OCI-LY1 (cell line): Measurements from ENCODE around the gene CTRL.

Source experiments
- H2AFZ ChIP-seq: fragments of 200-600 bp; sonication (generic), shearing (Covaris generic); 2 replicates; pipeline ENCODE4 v1.6.0; 2014; ENCODE audit warnings: antibody characterized with exemption, mild to moderate bottlenecking, low read length
- H3F3A ChIP-seq: fragments of 200-600 bp; sonication (generic), shearing (Covaris generic); 2 replicates; pipeline ENCODE4 v1.6.0; 2014; ENCODE audit warnings: mild to moderate bottlenecking, antibody characterized with exemption, low read length, moderate library complexity; ENCODE audit not compliant: insufficient read depth
- H3K27ac ChIP-seq: fragments of 200-600 bp; sonication (generic); 2 replicates; pipeline ENCODE4 v1.5.1; 2014; ENCODE audit warnings: low read length, mixed run types, mild to moderate bottlenecking, low read depth; ENCODE audit not compliant: poor library complexity, severe bottlenecking
- H3K27me3 ChIP-seq: fragments of 200-600 bp; sonication (generic); 2 replicates; pipeline ENCODE4 v1.6.0; 2014; ENCODE audit warnings: antibody characterized with exemption, mild to moderate bottlenecking, low read length, moderate library complexity; ENCODE audit not compliant: insufficient read depth
- H3K36me3 ChIP-seq: fragments of 200-600 bp; sonication (generic); 2 replicates; pipeline ENCODE4 v1.6.1; 2014; ENCODE audit warnings: mild to moderate bottlenecking, antibody characterized with exemption, low read length, moderate library complexity, mixed read lengths; ENCODE audit not compliant: insufficient read depth
- H3K4me1 ChIP-seq: fragments of 200-600 bp; sonication (generic); 2 replicates; pipeline ENCODE4 v1.5.1; 2014; ENCODE audit warnings: mild to moderate bottlenecking, low read length, moderate library complexity; ENCODE audit not compliant: insufficient read depth, severe bottlenecking
- H3K4me2 ChIP-seq: fragments of 200-600 bp; sonication (generic), shearing (Covaris generic); 2 replicates; pipeline ENCODE4 v1.6.1; 2014; ENCODE audit warnings: low read length
- H3K4me3 ChIP-seq: fragments of 200-600 bp; sonication (generic); 2 replicates; pipeline ENCODE4 v1.5.1; 2014; ENCODE audit warnings: low read length, low read depth, mild to moderate bottlenecking, mixed read lengths; ENCODE audit not compliant: poor library complexity, severe bottlenecking
- H3K79me2 ChIP-seq: fragments of 200-600 bp; shearing (Covaris generic); 2 replicates; pipeline ENCODE4 v1.6.1; 2016; ENCODE audit warnings: mixed run types, low read length, mixed read lengths; ENCODE audit not compliant: insufficient read depth
- H3K9ac ChIP-seq: fragments of 200-600 bp; sonication (generic), shearing (Covaris generic); 2 replicates; pipeline ENCODE4 v1.6.1; 2014; ENCODE audit warnings: mild to moderate bottlenecking, low read length, mixed read lengths
- H3K9me2 ChIP-seq: fragments of 200-600 bp; sonication (generic), shearing (Covaris generic); 2 replicates; pipeline ENCODE4 v1.6.1; 2014; ENCODE audit warnings: low read depth, mild to moderate bottlenecking, low read length, mixed read lengths
- H3K9me3 ChIP-seq: fragments of 200-600 bp; shearing (Covaris generic); 2 replicates; pipeline ENCODE4 v1.6.1; 2014; ENCODE audit warnings: low read length, mixed read lengths
- H4K20me1 ChIP-seq: fragments of 200-600 bp; sonication (generic), shearing (Covaris generic); 2 replicates; pipeline ENCODE4 v1.6.0; 2016; ENCODE audit warnings: mild to moderate bottlenecking, low read length; ENCODE audit not compliant: insufficient read depth
- CTCF ChIP-seq: fragments of 200-600 bp; sonication (generic), shearing (Covaris generic); IDR thresholded peaks from 2 replicates; pipeline ENCODE4 v1.5.1; 2017; ENCODE audit warnings: mild to moderate bottlenecking, antibody characterized with exemption, low read length, moderate library complexity, mixed read lengths
- EZH2 ChIP-seq: fragments of 200-600 bp; sonication (generic), shearing (Covaris generic); IDR thresholded peaks from 2 replicates; pipeline ENCODE4 v1.8.0; 2017; ENCODE audit warnings: borderline replicate concordance, mixed run types, mild to moderate bottlenecking, antibody characterized with exemption, low read length, moderate library complexity, mixed read lengths

The CTRL gene

DNA sequence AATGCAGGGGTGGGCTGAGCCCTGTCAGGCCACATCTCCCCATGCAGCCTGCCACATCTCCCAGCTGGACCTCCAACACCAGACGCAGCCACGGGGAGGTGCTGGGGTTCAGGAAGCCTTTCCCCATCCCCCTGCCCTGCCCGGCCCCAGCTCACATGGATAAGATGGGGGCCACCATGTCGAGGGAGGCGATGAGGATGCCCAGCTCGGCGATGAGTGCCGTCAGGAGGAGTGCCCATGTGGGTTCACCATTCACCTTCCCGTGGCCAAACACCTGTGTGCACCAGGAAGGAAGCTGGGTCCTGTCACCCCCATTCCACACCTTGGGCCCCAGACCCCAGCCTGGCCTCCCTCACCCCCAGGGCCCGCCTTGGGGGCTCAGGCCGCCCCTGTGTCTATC, 18.0 kb upstream of the CTRL start:
- Histone ChIP-seq H3K27me3 (no peaks in the 10 kb centered on the region), H3K4me1 (no peaks in the 10 kb centered on the region), H3K4me3 (no peak overlapping the region), H3F3A (no peaks in the 10 kb centered on the region), H4K20me1 (no peaks in the 10 kb centered on the region), H3K4me2 (no peak overlapping the region), H3K36me3 (peaks cover 23% of the 10 kb centered on the region; the same call in 1 of the 2 replicates), H3K79me2 (no peaks in the 10 kb centered on the region), H3K9me3 (no peaks in the 10 kb centered on the region), H3K9ac (no peak overlapping the region), H3K9me2 (no peaks in the 10 kb centered on the region), H2AFZ (no peak overlapping the region), H3K27ac (no peak overlapping the region)
- TF ChIP-seq CTCF: no peak
- TF ChIP-seq EZH2: no peak

GRCh38 chr16:67948015-67948414, 16.4 kb upstream of the CTRL start:
- no peak overlapping the region for H2AFZ ChIP-seq
- H3K27ac ChIP-seq: no peak overlapping the region
- peaks cover 13% of the 10 kb centered on the region for H3K4me1 ChIP-seq
- H3K4me2 ChIP-seq: no peak overlapping the region
- H3K79me2 ChIP-seq: no peaks in the 10 kb centered on the region
- peaks cover 19% of the 10 kb centered on the region; the same call in 1 of the 2 replicates for H3K36me3 ChIP-seq
- no peaks in the 10 kb centered on the region for H4K20me1 ChIP-seq
- H3K27me3 ChIP-seq: no peaks in the 10 kb centered on the region
- H3K9me2 ChIP-seq: no peaks in the 10 kb centered on the region
- H3F3A ChIP-seq: no peaks in the 10 kb centered on the region
- H3K9me3 ChIP-seq: no peaks in the 10 kb centered on the region
- TF ChIP-seq CTCF: no peak
- TF ChIP-seq EZH2: no peak
- H3K4me3 ChIP-seq: no peak overlapping the region
- no peak overlapping the region for H3K9ac ChIP-seq

DNA sequence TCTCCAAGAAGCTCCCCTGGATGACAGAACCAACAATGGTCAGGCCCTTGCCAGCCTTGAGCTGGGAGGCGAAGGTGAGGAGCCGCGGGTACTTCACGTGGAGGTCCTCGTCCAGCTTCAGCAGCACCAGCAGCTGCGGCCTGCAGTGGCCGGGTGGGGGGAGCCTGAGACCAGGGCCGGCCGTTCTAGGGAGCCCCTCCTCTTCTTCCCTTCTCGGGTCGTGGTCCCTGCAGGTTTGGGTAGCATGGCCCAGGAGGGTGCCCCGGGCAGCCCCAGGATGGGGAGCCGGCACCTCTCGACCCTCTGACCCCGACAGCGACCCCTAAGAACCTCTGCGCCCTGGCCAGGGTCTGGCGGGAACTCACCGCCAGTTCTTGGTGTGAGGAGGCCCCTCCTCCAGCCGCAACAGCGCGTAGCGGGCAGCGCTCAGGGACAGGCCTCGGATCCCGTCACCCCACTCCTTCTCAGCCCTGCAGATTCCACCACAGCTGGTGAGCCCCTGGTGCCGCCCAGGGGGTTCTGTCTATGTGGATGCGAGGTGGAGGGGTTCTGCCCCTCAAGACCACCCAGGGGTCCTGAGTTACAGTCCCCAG, 15.4 kb upstream of the CTRL start:
- no peak overlapping the region for H3K4me3 ChIP-seq
- H3K79me2 ChIP-seq: no peaks in the 10 kb centered on the region
- H3F3A ChIP-seq: no peaks in the 10 kb centered on the region
- peaks cover 15% of the 10 kb centered on the region for H3K4me1 ChIP-seq
- H4K20me1 ChIP-seq: no peaks in the 10 kb centered on the region
- H3K9me2 ChIP-seq: no peaks in the 10 kb centered on the region
- H3K27ac ChIP-seq: no peak overlapping the region
- no peak overlapping the region for H2AFZ ChIP-seq
- no peak overlapping the region for H3K4me2 ChIP-seq
- no peak overlapping the region for H3K9ac ChIP-seq
- no peaks in the 10 kb centered on the region for H3K9me3 ChIP-seq
- H3K36me3 ChIP-seq: peaks cover 17% of the 10 kb centered on the region; the same call in 1 of the 2 replicates
- no peaks in the 10 kb centered on the region for H3K27me3 ChIP-seq
- TF ChIP-seq EZH2: no peak
- TF ChIP-seq CTCF: no peak
